ENCODE results near the gene PDZD2. TPM values are rescaled to one million over a fixed set of nuclear protein-coding genes. Genes with fewer than 3 reads are reported as not detected.

Gene PDZD2
- total RNA-seq, 1 donor from 2014 or later, result not detected

DNA sequence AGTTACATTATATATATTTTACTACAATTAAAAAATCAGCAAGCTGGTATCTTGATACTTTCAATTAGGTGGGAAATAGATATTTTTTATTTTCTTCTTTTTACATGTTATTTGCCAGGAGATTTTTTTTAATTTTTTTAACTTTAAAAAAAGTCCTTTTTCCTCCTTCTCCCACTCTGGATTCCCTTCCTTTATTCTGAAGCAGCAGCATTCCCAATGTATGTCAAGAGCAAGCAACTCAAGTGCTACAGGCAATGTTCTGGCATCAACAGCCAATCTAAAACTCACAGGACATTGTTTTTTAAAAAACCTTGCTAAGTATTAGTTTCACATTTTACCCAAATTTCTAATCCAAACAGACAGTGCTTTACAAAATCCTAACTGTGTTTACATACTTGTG, 493.8 kb downstream of the PDZD2 start:
- peaks cover 17% of the 10 kb centered on the region for H3K4me1 Mint-ChIP-seq
- H3K36me3 Mint-ChIP-seq (ENCODE audit: low read depth), result peaks cover 42% of the 10 kb centered on the region
- H3K9me3 Mint-ChIP-seq, result no peaks in the 10 kb centered on the region
- no peak overlapping the region for H3K4me3 Mint-ChIP-seq
- H3K27me3 Mint-ChIP-seq, result no peaks in the 10 kb centered on the region
- DNase-seq, result no peak
- H3K27ac Mint-ChIP-seq, result no peak overlapping the region
- intact Hi-C loops (cut with micrococcal nuclease), result no loop called here

DNA sequence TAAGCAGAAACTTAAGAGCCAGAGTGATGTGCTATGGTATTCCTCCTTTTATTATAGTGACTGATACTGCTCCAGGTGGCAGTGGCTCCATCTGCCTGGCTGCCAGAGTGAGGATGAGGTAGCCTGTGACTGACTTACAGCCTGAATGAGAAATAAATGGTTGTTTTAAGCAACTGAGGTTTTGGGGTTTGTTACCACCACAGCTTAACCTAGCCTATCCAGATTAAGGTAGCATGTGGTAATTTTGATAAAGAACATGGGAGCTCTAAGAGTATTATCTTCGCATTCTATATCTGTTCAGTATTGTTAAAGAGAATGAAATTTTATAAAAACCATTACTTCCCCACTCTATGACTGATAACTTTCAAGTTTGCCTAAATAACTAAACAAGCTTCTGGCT, 496.2 kb downstream of the PDZD2 start:
- Mint-ChIP-seq H3K36me3 (ENCODE audit: low read depth) (peaks cover 45% of the 10 kb centered on the region), H3K27me3 (no peaks in the 10 kb centered on the region), H3K27ac (peak overlapping the region; percentile 46), H3K4me3 (no peak overlapping the region), H3K4me1 (peaks cover 27% of the 10 kb centered on the region), H3K9me3 (no peaks in the 10 kb centered on the region)
- intact Hi-C loops (cut with micrococcal nuclease), result no loop called here
- peak; percentile 48 for DNase-seq

DNA sequence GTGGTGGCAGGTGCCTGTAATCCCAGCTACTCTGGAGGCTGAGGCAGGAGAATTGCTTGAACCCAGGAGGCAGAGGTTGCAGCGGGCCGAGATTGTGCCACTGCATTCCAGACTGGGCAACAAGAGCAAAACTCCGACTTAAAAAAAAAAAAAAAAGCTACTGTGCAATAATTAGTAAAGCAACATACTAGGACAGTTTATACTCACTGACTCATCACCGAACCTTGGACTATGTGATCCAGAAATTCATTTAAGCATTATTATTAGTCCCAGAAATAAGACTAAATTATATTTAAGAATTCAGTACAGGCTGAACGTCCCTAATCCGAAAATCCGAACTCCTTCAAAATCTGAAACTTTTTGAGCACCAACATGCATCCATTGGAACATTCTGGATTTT, 497.4 kb downstream of the PDZD2 start:
- Mint-ChIP-seq H3K4me3 (no peak overlapping the region), H3K4me1 (peaks cover 23% of the 10 kb centered on the region), H3K27ac (no peak overlapping the region), H3K9me3 (no peaks in the 10 kb centered on the region), H3K27me3 (no peaks in the 10 kb centered on the region), H3K36me3 (ENCODE audit: low read depth) (peaks cover 44% of the 10 kb centered on the region)
- no peak for DNase-seq
- intact Hi-C loops (cut with micrococcal nuclease), result no loop called here

DNA sequence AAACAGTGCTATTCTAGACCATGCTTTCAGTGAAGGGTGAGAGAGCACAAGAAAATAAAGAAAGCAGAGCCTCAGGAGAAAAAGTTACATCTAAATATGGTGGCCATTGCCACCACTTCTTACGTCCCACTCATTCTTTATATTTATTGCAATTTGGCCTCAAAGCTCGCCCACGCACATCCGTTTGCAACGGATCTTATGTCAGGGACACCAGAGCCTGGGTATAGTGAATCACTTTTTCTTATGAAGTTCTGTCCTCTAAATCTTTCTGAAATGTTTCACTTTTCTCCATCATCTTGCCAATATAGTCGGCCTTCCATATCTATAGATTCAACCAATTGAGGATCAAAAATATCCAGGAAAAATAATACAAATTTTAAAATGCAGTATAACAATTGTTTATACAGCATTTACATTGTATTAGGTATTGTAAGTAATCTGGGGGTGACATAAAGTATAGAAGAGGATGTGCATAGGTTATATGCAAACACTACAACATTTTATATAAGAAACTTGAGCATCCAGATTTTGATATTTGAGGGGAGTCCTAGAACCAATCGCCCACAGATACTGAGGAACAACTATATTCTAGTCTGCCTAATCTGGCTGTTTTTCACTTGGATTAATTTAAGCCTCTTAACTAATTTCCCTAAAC, 500.0 kb downstream of the PDZD2 start:
- H3K27ac Mint-ChIP-seq, result peak overlapping the region; percentile 88
- peaks cover 47% of the 10 kb centered on the region for H3K36me3 Mint-ChIP-seq (ENCODE audit: low read depth)
- H3K4me3 Mint-ChIP-seq, result peak overlapping the region; percentile 71
- intact Hi-C loops (cut with micrococcal nuclease), result loop anchor here (2.0 kb wide), 1 partner anchor 36 kb away; the partner anchor contains the start of gene GOLPH3
- no peaks in the 10 kb centered on the region for H3K27me3 Mint-ChIP-seq
- no peaks in the 10 kb centered on the region for H3K9me3 Mint-ChIP-seq
- DNase-seq, result peak; percentile 71
- peaks cover 18% of the 10 kb centered on the region for H3K4me1 Mint-ChIP-seq

DNA sequence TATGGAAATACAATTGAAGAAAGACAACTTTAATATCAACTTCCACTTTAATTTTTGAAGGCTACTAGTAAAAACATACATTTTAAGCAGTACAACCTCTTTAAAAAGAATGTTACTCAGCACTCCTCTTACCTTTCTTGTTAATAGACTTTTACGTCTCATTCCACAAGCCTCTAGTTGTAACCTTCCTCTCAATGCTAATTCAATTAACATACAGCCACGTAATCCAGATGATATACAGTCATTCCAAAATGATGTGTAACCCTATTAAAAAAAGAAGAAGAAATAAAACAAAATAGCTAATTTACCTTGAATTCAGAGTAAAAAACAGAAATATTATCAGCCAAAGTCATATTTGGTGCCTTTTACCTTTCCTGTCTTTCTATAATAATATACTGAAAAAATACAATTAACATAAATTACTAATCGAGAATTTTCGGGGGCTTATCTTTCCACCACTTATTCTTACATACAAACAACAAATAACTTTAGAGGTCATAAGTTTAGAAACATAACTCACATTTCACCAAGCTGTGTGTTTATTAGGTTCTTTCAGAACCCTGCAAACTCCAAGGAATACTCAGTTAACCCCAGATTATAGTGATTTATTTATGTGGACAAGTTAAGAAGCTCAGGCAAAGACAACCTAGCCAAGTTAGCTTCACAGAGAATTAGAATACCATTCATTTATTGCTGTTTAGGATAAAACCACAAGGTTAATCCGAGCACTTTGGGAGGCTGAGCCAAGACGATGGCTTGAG, 504.9 kb downstream of the PDZD2 start:
- intact Hi-C loops (cut with micrococcal nuclease), result no loop called here
- Mint-ChIP-seq H3K4me1 (peaks cover 22% of the 10 kb centered on the region), H3K9me3 (no peaks in the 10 kb centered on the region), H3K27ac (no peak overlapping the region), H3K4me3 (no peak overlapping the region), H3K36me3 (ENCODE audit: low read depth) (peaks cover 45% of the 10 kb centered on the region), H3K27me3 (no peaks in the 10 kb centered on the region)
- no peak for DNase-seq

DNA sequence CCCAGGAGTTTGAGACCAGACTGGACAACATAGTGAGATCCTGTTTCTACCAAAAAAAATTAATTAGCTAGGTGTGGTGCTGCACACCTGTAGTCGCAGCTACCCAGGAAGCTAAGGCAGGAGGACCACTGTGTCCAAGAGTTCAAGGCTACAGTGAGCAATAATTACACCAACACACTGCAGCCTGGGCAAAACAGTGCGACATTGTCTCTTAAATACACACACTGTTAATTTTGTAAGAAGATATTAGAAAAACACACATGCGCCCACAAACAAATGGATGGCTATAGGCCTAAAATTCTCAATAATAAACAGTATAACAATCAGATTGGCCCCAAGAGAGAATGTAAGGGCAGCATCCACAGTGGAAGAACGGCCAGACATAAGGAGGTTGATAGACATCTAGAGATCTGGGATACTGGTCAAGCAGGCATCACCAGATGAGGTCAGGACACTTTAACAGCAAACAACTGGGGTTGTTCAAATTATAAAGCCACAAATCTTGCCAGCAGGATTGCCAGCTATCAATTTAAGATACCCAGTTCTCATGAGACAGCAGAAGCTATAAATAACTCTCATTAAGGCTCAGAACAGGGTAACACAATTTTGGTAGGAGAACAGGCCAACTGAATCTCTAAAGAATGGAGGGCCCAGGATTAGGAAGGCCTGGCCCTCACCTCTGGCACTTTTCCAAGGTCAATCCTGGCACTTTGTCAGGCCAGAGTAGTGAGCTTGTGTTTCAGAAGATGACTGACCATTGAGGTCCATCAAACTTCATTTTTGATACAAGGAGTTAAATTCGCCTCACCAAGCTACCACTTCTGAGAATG, 505.7 kb downstream of the PDZD2 start:
- no peak overlapping the region for H3K4me3 Mint-ChIP-seq
- H3K36me3 Mint-ChIP-seq (ENCODE audit: low read depth), result peaks cover 41% of the 10 kb centered on the region
- no peak for DNase-seq
- H3K27ac Mint-ChIP-seq, result peak overlapping the region; percentile 36
- H3K4me1 Mint-ChIP-seq, result peaks cover 18% of the 10 kb centered on the region
- H3K9me3 Mint-ChIP-seq, result no peaks in the 10 kb centered on the region
- intact Hi-C loops (cut with micrococcal nuclease), result no loop called here
- H3K27me3 Mint-ChIP-seq, result no peaks in the 10 kb centered on the region

DNA sequence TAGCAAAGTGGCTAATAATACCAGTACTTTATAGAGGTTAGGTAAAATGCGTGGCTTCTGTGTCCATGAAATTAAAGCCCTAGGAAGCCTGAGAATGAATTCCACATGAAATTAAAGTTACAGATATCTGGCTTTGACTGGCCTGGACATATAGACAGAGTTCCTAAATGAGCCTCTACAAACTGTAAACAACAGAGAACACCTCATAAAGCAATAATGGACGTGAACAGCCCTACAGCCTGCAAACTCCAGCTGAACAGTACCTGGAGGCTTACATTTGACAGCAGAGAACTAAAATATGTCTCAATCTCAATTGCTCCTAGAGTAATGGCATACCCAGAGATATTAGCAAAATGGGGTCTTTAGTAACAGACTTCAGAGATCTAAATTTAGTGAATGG, 506.4 kb downstream of the PDZD2 start:
- H3K4me1 Mint-ChIP-seq, result peaks cover 14% of the 10 kb centered on the region
- intact Hi-C loops (cut with micrococcal nuclease), result no loop called here
- peak overlapping the region; percentile 29 for H3K27ac Mint-ChIP-seq
- DNase-seq, result no peak
- no peak overlapping the region for H3K4me3 Mint-ChIP-seq
- H3K27me3 Mint-ChIP-seq, result no peaks in the 10 kb centered on the region
- H3K9me3 Mint-ChIP-seq, result no peaks in the 10 kb centered on the region
- peaks cover 37% of the 10 kb centered on the region for H3K36me3 Mint-ChIP-seq (ENCODE audit: low read depth)

DNA sequence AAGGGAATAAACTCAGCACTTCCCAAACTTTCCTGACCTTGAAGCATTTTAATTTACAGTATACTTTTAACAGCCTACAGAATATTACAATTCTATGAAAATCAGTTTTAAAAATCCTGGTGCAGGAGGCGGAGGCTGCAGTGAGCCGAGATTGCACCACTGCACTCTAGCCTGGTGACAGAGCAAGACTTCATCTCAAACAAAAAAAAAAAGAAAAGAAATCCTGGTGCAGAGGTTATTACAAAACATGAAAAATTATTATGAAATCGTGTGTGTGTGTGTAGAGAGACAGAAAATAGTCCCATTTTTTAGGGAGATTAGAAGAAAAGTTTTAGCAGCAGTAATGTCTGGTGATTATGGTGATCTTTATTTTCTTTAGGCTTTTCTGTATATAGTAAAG, 508.3 kb downstream of the PDZD2 start:
- no peak for DNase-seq
- Mint-ChIP-seq H3K36me3 (ENCODE audit: low read depth) (peaks cover 32% of the 10 kb centered on the region), H3K4me1 (peaks cover 19% of the 10 kb centered on the region), H3K27ac (no peak overlapping the region), H3K4me3 (no peak overlapping the region), H3K27me3 (no peaks in the 10 kb centered on the region), H3K9me3 (no peaks in the 10 kb centered on the region)
- intact Hi-C loops (cut with micrococcal nuclease), result no loop called here

DNA sequence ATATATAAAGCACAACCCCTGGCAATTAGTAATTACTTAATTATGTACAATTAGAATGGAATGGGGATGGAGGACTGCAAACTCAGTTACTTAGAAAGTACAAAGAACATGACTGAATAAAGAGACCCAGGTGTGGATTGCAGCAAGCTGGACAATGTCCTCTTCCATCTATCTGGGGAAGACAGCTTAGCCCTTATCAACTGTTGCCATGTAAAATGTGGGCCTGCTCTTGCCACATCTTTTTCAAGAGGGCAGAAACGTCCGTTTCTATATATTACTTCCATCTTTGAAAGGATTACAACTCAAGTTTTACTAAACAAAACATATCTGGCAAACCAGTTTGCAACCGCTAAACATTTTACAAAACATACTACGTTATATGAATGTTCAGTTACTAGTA, 509.0 kb downstream of the PDZD2 start:
- no peak for DNase-seq
- Mint-ChIP-seq H3K9me3 (no peaks in the 10 kb centered on the region), H3K36me3 (ENCODE audit: low read depth) (peaks cover 30% of the 10 kb centered on the region), H3K4me1 (peaks cover 19% of the 10 kb centered on the region), H3K27ac (no peak overlapping the region), H3K27me3 (no peaks in the 10 kb centered on the region), H3K4me3 (no peak overlapping the region)
- intact Hi-C loops (cut with micrococcal nuclease), result no loop called here

DNA sequence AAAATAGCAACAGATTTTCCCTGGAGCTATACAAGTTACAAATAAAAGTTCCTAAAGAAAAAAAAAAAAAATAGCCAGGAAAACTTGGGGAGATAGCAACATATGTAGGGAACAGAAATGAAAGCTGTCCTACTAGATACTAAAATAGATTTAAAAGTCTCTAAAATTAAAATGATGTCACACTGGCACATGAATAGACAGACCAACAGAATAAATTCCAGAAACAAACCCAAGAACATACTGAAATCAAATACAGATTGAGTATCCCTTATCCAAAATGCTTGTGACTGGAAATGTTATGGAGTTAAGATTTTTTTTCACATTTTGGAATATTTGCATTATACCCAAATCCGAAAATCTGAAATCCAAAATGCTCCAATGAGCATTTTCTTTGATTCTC, 511.4 kb downstream of the PDZD2 start:
- intact Hi-C loops (cut with micrococcal nuclease), result no loop called here
- no peak for DNase-seq
- Mint-ChIP-seq H3K27ac (no peak overlapping the region), H3K9me3 (no peaks in the 10 kb centered on the region), H3K4me1 (peaks cover 25% of the 10 kb centered on the region), H3K4me3 (no peak overlapping the region), H3K27me3 (no peaks in the 10 kb centered on the region), H3K36me3 (ENCODE audit: low read depth) (peaks cover 25% of the 10 kb centered on the region)

DNA sequence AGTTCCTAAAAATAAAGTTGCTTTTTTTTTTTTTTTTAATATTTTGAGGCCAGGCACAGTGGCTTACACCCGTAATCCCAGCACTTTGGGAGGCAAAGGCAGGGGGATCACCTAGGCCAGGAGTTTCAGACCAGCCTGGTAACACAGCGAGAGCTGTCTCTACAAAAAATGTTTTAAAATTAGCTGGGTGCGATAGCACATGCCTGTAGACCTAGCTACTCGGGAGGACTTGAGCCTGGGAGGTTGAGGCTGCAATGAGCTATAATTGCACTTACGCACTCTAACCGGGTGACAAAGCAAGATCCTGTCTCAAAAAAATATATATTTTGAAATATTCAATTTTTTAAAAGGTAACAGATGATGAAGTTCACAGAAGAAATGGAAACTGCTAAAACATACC, 512.3 kb downstream of the PDZD2 start:
- no peak for DNase-seq
- Mint-ChIP-seq H3K4me3 (no peak overlapping the region), H3K36me3 (ENCODE audit: low read depth) (peaks cover 23% of the 10 kb centered on the region), H3K4me1 (peaks cover 25% of the 10 kb centered on the region), H3K9me3 (no peaks in the 10 kb centered on the region), H3K27ac (no peak overlapping the region), H3K27me3 (no peaks in the 10 kb centered on the region)
- intact Hi-C loops (cut with micrococcal nuclease), result no loop called here

DNA sequence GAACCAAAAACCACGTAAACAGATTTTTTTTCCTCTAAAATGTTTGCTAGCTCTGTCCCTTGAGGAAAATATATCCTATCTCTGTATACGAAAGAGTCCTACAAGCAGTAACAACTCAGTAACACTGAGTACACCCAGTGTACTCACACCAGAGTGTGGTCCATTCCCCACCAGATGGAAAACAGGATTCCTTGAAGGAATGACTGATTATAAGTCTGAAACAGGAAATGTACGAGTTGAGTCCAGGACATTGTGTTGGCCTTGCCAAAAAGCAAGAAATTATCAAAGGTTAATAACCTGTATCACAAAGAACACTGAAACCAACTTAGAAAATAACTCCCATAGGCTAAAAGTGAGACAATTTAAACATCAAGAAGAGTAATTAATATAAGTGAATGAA, 514.8 kb downstream of the PDZD2 start:
- intact Hi-C loops (cut with micrococcal nuclease), result no loop called here
- Mint-ChIP-seq H3K36me3 (ENCODE audit: low read depth) (peaks cover 16% of the 10 kb centered on the region), H3K27me3 (no peaks in the 10 kb centered on the region), H3K4me1 (peaks cover 24% of the 10 kb centered on the region), H3K4me3 (no peak overlapping the region), H3K9me3 (no peaks in the 10 kb centered on the region), H3K27ac (no peak overlapping the region)
- DNase-seq, result no peak

DNA sequence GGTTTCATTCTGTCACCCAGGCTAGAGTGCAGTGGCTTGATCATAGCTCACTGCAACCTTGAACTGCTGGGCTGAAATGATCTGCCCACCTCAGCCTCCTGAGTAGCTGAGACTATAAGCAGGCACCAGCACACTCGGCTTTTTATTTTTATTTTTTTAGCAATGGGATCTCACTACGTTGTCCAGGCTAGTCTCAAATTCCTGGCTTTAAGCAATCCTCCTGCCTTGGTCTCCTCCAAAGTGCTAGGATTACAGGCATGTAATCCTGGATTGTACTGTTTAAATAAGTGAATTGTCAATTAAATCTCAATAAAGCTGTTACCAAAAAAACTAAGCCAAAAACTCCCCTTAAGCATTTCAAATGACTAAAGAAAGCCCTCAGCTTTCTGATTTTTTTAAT, 516.3 kb downstream of the PDZD2 start:
- Mint-ChIP-seq H3K36me3 (ENCODE audit: low read depth) (peaks cover 12% of the 10 kb centered on the region), H3K4me1 (peaks cover 20% of the 10 kb centered on the region)
- intact Hi-C loops (cut with micrococcal nuclease), result no loop called here

DNA sequence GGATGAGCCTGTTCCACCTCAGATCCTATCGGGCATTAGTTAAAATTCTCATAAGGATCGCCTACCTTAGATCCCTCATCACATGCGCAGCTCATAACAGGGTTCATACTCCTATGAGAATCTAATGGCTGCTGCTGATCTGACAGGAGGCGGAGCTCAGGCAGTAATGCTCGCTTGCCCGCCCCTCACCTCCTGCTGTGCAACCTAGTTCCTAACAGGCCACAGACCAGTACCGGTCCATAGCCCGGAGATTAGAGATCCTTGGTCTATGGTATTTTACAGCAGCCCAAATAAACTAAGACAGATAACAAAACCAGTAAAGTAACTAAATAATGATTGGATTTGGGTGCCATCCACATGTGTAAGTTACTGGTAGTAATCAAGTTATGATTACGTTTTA, 517.7 kb downstream of the PDZD2 start:
- Mint-ChIP-seq H3K36me3 (ENCODE audit: low read depth) (peaks cover 16% of the 10 kb centered on the region), H3K27me3 (no peaks in the 10 kb centered on the region), H3K27ac (no peak overlapping the region), H3K4me1 (peaks cover 21% of the 10 kb centered on the region), H3K9me3 (no peaks in the 10 kb centered on the region), H3K4me3 (no peak overlapping the region)
- intact Hi-C loops (cut with micrococcal nuclease), result no loop called here
- no peak for DNase-seq

More for the DNA sequence above, 516.3 kb downstream of the PDZD2 start:
- no peaks in the 10 kb centered on the region for H3K9me3 Mint-ChIP-seq
- no peak for DNase-seq
- no peak overlapping the region for H3K27ac Mint-ChIP-seq
- H3K27me3 Mint-ChIP-seq, result no peaks in the 10 kb centered on the region
- H3K4me3 Mint-ChIP-seq, result no peak overlapping the region

Data from activated CD4-positive, alpha-beta T cell treated with anti-CD3 and anti-CD28 coated beads, Interleukin-2, amount 10 ng/mL, durations not matched to agents 24 days and 14 days (primary cell).